Tibial artery (tissue), 4 donors: Measurements from ENCODE around the gene STAT3.
A peak's percentile ranks its signal among the peaks of the same experiment; 100 is the strongest.

ENCODE experiments used
- DNase-seq, 2 donors: peaks; one replicate each; pipeline ENCODE4 v3.0.0-alpha.2; 2019
- H3K27ac ChIP-seq, 2 donors: fragments of 200-600 bp; sonication (generic) in 1 of 2; 1 replicate in 1 of 2; 2 replicates in 1 of 2; pipeline ENCODE4 v1.5.1; 2018 to 2019; ENCODE audit warnings: mild to moderate bottlenecking in 1 of 2
- H3K27me3 ChIP-seq, 2 donors: fragments of 200-600 bp; sonication (generic) in 1 of 2; one replicate each; pipeline versions ENCODE4 v1.5.1 to v1.6.0; 2016 to 2019
- H3K36me3 ChIP-seq, 3 donors: fragments of 200-600 bp; sonication (generic) in 2 of 3; one replicate each; pipeline ENCODE4 v1.5.1; 2016 to 2019; ENCODE audit warnings: mild to moderate bottlenecking in 2 of 3
- H3K4me1 ChIP-seq, 4 donors: fragments of 200-600 bp; sonication (generic) in 2 of 4; 1 replicate in 3 of 4; 2 replicates in 1 of 4; pipeline ENCODE4 v1.5.1; 2016 to 2019
- H3K4me3 ChIP-seq, 2 donors: fragments of 200-600 bp; sonication (generic) in 1 of 2; 1 replicate in 1 of 2; 2 replicates in 1 of 2; pipeline ENCODE4 v1.5.1; 2018 to 2019; ENCODE audit warnings: mild to moderate bottlenecking in 2 of 2
- H3K9me3 ChIP-seq, 3 donors: fragments of 200-600 bp; sonication (generic) in 1 of 3; one replicate each; pipeline ENCODE4 v1.5.1; 2016 to 2019
- CTCF ChIP-seq, 2 experiments: fragments of 200-600 bp in 1 of 2; fragments of 450-650 bp in 1 of 2; IDR thresholded peaks; one replicate each; pipeline ENCODE4 v1.5.1; 2017 to 2019; ENCODE audit warnings: antibody characterized with exemption in 2 of 2, mild to moderate bottlenecking in 1 of 2, moderate library complexity in 1 of 2
- intact Hi-C: fragments of 100-400 bp; cut with DNase I; formaldehyde crosslinking; loops from one replicate; pipeline ENCODE4 v1.15.0; 2023; ENCODE audit warnings: low total_unique reads

STAT3 gene

GRCh38 chr17:42281571-42282096 lies 106.6 kb downstream of the STAT3 start:
- Histone ChIP-seq H3K36me3 (no peaks in the 10 kb centered on the region), H3K4me1 (peaks cover 0 to 23% (median 12%) of the 10 kb centered on the region in 4 donors), H3K4me3 (no peak overlapping the region), H3K27ac (no peak overlapping the region), H3K9me3 (no peaks in the 10 kb centered on the region), H3K27me3 (no peaks in the 10 kb centered on the region)
- intact Hi-C loops: no loop called here
- no peak for DNase-seq
- TF ChIP-seq CTCF (IDR thresholded peaks at IDR 0.05): no peak

GRCh38 chr17:42279776-42280630 lies 108.2 kb downstream of the STAT3 start:
- Histone ChIP-seq H3K27ac (no peak overlapping the region), H3K4me1 (peaks cover 0 to 18% (median 6%) of the 10 kb centered on the region in 4 donors), H3K9me3 (no peaks in the 10 kb centered on the region), H3K4me3 (no peak overlapping the region), H3K36me3 (no peaks in the 10 kb centered on the region), H3K27me3 (no peaks in the 10 kb centered on the region)
- no peak for TF ChIP-seq CTCF (IDR thresholded peaks at IDR 0.05)
- no peak for DNase-seq
- intact Hi-C loops: no loop called here

GRCh38 chr17:42277342-42277712 lies 110.9 kb downstream of the STAT3 start:
- H3K4me3 ChIP-seq: peak overlapping the region; percentile 77 to 94
- intact Hi-C loops: no loop called here

GRCh38 chr17:42276609-42277341 lies 111.5 kb downstream of the STAT3 start:
- no peaks in the 10 kb centered on the region for H3K27me3 ChIP-seq
- peak overlapping the region; percentile 90 to 96 for H3K27ac ChIP-seq
- intact Hi-C loops: no loop called here
- DNase-seq: peak; percentile 82 to 86
- H3K9me3 ChIP-seq: no peaks in the 10 kb centered on the region
- H3K4me3 ChIP-seq: peak overlapping the region; percentile 77 to 94
- H3K36me3 ChIP-seq: no peaks in the 10 kb centered on the region
- TF ChIP-seq CTCF (IDR thresholded peaks at IDR 0.05): no peak
- peaks cover 0 to 35% (median 10%) of the 10 kb centered on the region in 4 donors for H3K4me1 ChIP-seq

More at GRCh38 chr17:42277342-42277712, 110.9 kb downstream of the STAT3 start:
- no peaks in the 10 kb centered on the region for H3K9me3 ChIP-seq
- no peaks in the 10 kb centered on the region for H3K27me3 ChIP-seq
- TF ChIP-seq CTCF (IDR thresholded peaks at IDR 0.05): no peak
- peak overlapping the region; percentile 90 to 96 for H3K27ac ChIP-seq
- DNase-seq: no peak
- no peaks in the 10 kb centered on the region for H3K36me3 ChIP-seq
- peaks cover 0 to 35% (median 9%) of the 10 kb centered on the region in 4 donors for H3K4me1 ChIP-seq

GRCh38 chr17:42276359-42276608 lies 112.0 kb downstream of the STAT3 start, which contains the start of gene STAT5B:
STAT5B (minus strand) TSS chr17:42276391; CDS start chr17:42232127, 44,264 bp downstream.
- peak within 1 kb of the TSS; percentile 90 to 96 for H3K27ac ChIP-seq
- peaks cover 0 to 35% (median 10%) of the 10 kb centered on the region in 4 donors for H3K4me1 ChIP-seq
- peak in 1 of 2 experiments; percentile 8 for TF ChIP-seq CTCF (IDR thresholded peaks at IDR 0.05)
- peak within 1 kb of the TSS; percentile 77 to 94 for H3K4me3 ChIP-seq
- peak; percentile 62 to 83 for DNase-seq
- H3K27me3 ChIP-seq: no peaks in the 10 kb centered on the region
- H3K9me3 ChIP-seq: no peaks in the 10 kb centered on the region
- intact Hi-C loops: no loop called here
- H3K36me3 ChIP-seq: no peaks in the 10 kb centered on the region
